ENCODE results near the gene ABCD2. TPM values are rescaled to one million over a fixed set of nuclear protein-coding genes. Genes with fewer than 3 reads are reported as not detected.
"Not testable (repeated sequence)": the region's sequence is repeated elsewhere in the genome, so short reads cannot be mapped to it uniquely, and the experiment has no call there.

ABCD2 gene
- total RNA-seq, 2 donors from 2014 or later: under 0.01 to 2.0 TPM

- WGBS, 2 donors: 73 to 82% methylated on average over 1 of the region's 1 CpG
- no peaks in the 10 kb centered on the region for H3K4me1 ChIP-seq
- TF ChIP-seq POLR2A (IDR thresholded peaks at IDR 0.05) (no peak), CTCF (IDR thresholded peaks at IDR 0.05) (no peak)
- no peak overlapping the region for H3K27ac ChIP-seq
- ATAC-seq: no peak
- no peak overlapping the region for H3K4me3 ChIP-seq
- H3K36me3 ChIP-seq (replicated peaks in 1 of 2; ENCODE audit: insufficient read depth in 1 of 2, low read depth in 2 of 2): no peaks in the 10 kb centered on the region
- intact Hi-C loops (cut with DNase I): no loop called here
- H3K9me3 ChIP-seq: no peaks in the 10 kb centered on the region
- no peak for DNase-seq
- H3K27me3 ChIP-seq: no peaks in the 10 kb centered on the region
These were observed 9.1 kb downstream of the ABCD2 start for GRCh38 chr12:39610436-39611025.

DNA sequence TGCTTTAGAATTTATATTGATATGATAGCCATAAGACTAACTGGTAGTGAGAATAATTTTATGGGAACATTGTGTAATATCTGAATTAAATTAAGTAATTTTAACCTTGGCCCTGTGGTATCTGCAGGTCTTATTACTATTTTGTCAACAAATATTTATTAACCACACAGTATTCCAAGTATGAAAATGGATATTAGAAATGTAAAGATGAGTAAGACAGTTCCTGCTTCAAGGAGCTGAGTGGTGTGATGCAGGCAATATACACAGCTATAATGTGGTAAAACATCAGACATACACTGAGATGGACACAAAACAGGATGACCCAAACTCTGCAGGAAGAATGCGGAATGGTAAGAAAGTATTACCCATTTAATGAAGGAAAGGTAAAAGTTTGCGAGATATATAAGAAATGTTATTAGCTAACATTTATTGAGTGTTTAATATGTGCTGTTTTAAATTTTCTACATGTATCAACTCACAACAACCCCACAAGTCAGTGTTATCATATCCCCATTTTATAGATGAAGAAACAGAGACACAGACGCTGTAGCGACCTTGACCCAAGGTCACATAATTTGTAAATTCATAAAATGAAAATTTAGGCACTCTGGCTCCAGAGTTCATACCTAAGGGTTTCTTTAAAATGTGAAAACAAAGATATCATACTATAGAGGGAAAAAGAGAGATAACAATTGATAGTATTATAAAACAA, 12.7 kb downstream of the ABCD2 start:
- ATAC-seq: no peak
- TF ChIP-seq POLR2A (IDR thresholded peaks at IDR 0.05) (no peak), CTCF (IDR thresholded peaks at IDR 0.05) (no peak)
- Histone ChIP-seq H3K36me3 (replicated peaks in 1 of 2; ENCODE audit: insufficient read depth in 1 of 2, low read depth in 2 of 2) (no peaks in the 10 kb centered on the region), H3K27me3 (no peaks in the 10 kb centered on the region), H3K4me3 (no peak overlapping the region), H3K4me1 (no peaks in the 10 kb centered on the region), H3K9me3 (no peaks in the 10 kb centered on the region), H3K27ac (no peak overlapping the region)
- DNase-seq: no peak
- WGBS, 2 donors: 71 to 76% methylated on average over 4 of the region's 4 CpGs
- intact Hi-C loops (cut with DNase I): no loop called here

- H3K9me3 ChIP-seq: no peaks in the 10 kb centered on the region
- intact Hi-C loops (cut with DNase I): no loop called here
- DNase-seq: no peak
- H3K36me3 ChIP-seq (replicated peaks in 1 of 2; ENCODE audit: insufficient read depth in 1 of 2, low read depth in 2 of 2): no peaks in the 10 kb centered on the region
- H3K27ac ChIP-seq: no peak overlapping the region
- no peak overlapping the region for H3K4me3 ChIP-seq
- WGBS, 2 donors: 43 to 56% methylated on average over 3 of the region's 3 CpGs
- no peak for ATAC-seq
- TF ChIP-seq CTCF (IDR thresholded peaks at IDR 0.05): no peak
- TF ChIP-seq POLR2A (IDR thresholded peaks at IDR 0.05): no peak
- no peaks in the 10 kb centered on the region for H3K27me3 ChIP-seq
- no peaks in the 10 kb centered on the region for H3K4me1 ChIP-seq
These were observed 13.6 kb downstream of the ABCD2 start for GRCh38 chr12:39605996-39606395.

DNA sequence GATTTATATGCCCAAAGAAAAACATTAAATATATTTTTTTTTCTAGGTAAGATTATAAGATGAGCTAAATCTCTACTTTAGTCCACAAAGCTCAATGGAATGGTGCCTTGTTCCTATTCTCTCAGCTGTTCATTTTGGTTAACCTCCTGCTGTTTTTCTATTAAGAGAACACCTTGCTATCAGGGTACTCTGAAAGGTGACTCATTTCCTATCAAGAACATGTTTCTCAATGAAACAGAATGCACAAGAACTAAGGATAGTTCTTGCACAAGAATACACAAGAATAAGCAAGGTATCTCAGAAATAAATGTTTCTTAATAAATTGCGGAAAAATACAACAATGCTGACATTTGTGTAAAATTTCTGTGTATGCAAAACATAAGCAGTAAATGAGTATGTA, 14.1 kb downstream of the ABCD2 start:
- intact Hi-C loops (cut with DNase I): no loop called here
- H3K27me3 ChIP-seq: no peaks in the 10 kb centered on the region
- no peak overlapping the region for H3K27ac ChIP-seq
- H3K4me1 ChIP-seq: no peaks in the 10 kb centered on the region
- TF ChIP-seq POLR2A (IDR thresholded peaks at IDR 0.05): no peak
- no peak for TF ChIP-seq CTCF (IDR thresholded peaks at IDR 0.05)
- ATAC-seq: no peak
- WGBS, 2 donors: 86 to 100% methylated on average over 1 of the region's 1 CpG
- DNase-seq: no peak
- no peaks in the 10 kb centered on the region for H3K36me3 ChIP-seq (replicated peaks in 1 of 2; ENCODE audit: insufficient read depth in 1 of 2, low read depth in 2 of 2)
- no peak overlapping the region for H3K4me3 ChIP-seq
- no peaks in the 10 kb centered on the region for H3K9me3 ChIP-seq

DNA sequence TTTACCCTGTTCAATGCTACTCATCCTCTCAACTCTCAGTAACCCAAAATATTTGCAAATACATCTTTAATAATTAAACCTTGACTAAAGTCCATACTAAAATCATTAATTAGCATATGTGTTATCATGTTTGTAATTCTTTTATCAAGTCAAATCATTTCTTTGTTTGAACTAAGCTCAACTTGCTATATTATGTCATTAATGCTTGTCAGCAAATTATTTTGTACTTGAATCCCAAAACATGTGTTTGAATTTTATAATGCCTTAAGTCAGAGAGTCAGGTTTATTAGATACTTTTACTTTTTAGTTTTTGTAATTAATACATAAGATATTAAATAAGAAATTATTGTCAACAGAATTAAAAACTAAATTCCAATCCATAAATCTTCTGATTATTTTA, 16.5 kb downstream of the ABCD2 start:
- no peaks in the 10 kb centered on the region for H3K4me1 ChIP-seq
- H3K36me3 ChIP-seq (replicated peaks in 1 of 2; ENCODE audit: insufficient read depth in 1 of 2, low read depth in 2 of 2): no peaks in the 10 kb centered on the region
- H3K27ac ChIP-seq: no peak overlapping the region
- no peak for DNase-seq
- TF ChIP-seq POLR2A (IDR thresholded peaks at IDR 0.05): no peak
- no peak for TF ChIP-seq CTCF (IDR thresholded peaks at IDR 0.05)
- H3K9me3 ChIP-seq: no peaks in the 10 kb centered on the region
- no peaks in the 10 kb centered on the region for H3K27me3 ChIP-seq
- intact Hi-C loops (cut with DNase I): no loop called here
- ATAC-seq: no peak
- H3K4me3 ChIP-seq: no peak overlapping the region

GRCh38 chr12:39601951-39602350, 17.7 kb downstream of the ABCD2 start:
- H3K4me1 ChIP-seq; H3K4me3 ChIP-seq; H3K27me3 ChIP-seq; ATAC-seq; H3K9me3 ChIP-seq; H3K36me3 ChIP-seq (replicated peaks in 1 of 2; ENCODE audit: insufficient read depth in 1 of 2, low read depth in 2 of 2); H3K27ac ChIP-seq; intact Hi-C loops (cut with DNase I); DNase-seq: not testable (repeated sequence)
- WGBS, 2 donors: 76 to 89% methylated on average over 3 of the region's 3 CpGs

Measured in body of pancreas (tissue), 4 donors.